ENCODE results near the gene SNU13.

GRCh38 chr22:41648432-41648831, 40.2 kb downstream of the SNU13 start:
- TF ChIP-seq CTCF (IDR thresholded peaks at IDR 0.05 in 2 of 3, conservative IDR thresholded peaks at IDR 0.05 in 1 of 3; ENCODE audit: borderline replicate concordance in 1 of 3, insufficient read depth in 1 of 3, low read depth in 2 of 3, low read length in 2 of 3) (no peak), EZH2 (IDR thresholded peaks at IDR 0.05) (no peak), CEBPB (IDR thresholded peaks at IDR 0.05; ENCODE audit: low read depth) (no peak), POLR2A (IDR thresholded peaks at IDR 0.05; ENCODE audit: borderline replicate concordance, extremely low read depth, insufficient read depth, insufficient read length) (no peak), SRF (IDR thresholded peaks at IDR 0.05; ENCODE audit: low read depth) (no peak), ZBTB33 (IDR thresholded peaks at IDR 0.05; ENCODE audit: extremely low read depth, insufficient replicate concordance, low read length) (no peak), SP1 (IDR thresholded peaks at IDR 0.05; ENCODE audit: low read depth) (no peak), YY1 (IDR thresholded peaks at IDR 0.05; ENCODE audit: extremely low read depth, insufficient replicate concordance, low read depth, low read length) (no peak), RAD21 (IDR thresholded peaks at IDR 0.05; ENCODE audit: low read depth) (no peak), ZFX (IDR thresholded peaks at IDR 0.05) (no peak)
- TF ChIP-seq, protein P1, sequence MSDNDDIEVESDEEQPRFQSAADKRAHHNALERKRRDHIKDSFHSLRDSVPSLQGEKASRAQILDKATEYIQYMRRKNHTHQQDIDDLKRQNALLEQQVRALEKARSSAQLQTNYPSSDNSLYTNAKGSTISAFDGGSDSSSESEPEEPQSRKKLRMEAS (IDR thresholded peaks at IDR 0.05): no peak
